ENCODE measurements around the gene NECTIN1.

NECTIN1 gene

DNA sequence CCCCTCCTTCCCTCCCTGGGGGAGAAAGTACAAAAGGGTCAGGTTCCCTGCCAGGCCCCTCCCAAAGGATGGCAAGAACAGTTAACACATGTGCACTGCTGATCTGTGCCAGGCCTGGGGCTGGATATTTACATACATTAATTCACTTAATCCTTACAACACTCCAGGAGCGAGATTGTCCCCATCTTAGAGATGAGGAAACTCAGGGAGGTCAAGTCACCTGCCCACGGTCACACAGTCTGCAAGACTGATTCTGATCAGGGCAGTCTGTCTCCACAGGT lies 36.5 kb downstream of the NECTIN1 start:
- TF ChIP-seq, protein P1, sequence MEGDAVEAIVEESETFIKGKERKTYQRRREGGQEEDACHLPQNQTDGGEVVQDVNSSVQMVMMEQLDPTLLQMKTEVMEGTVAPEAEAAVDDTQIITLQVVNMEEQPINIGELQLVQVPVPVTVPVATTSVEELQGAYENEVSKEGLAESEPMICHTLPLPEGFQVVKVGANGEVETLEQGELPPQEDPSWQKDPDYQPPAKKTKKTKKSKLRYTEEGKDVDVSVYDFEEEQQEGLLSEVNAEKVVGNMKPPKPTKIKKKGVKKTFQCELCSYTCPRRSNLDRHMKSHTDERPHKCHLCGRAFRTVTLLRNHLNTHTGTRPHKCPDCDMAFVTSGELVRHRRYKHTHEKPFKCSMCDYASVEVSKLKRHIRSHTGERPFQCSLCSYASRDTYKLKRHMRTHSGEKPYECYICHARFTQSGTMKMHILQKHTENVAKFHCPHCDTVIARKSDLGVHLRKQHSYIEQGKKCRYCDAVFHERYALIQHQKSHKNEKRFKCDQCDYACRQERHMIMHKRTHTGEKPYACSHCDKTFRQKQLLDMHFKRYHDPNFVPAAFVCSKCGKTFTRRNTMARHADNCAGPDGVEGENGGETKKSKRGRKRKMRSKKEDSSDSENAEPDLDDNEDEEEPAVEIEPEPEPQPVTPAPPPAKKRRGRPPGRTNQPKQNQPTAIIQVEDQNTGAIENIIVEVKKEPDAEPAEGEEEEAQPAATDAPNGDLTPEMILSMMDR (IDR thresholded peaks at IDR 0.05; ENCODE audit: insufficient read depth, low read length, missing control alignments) = no peak
- no peak overlapping the region for H3K4me3 ChIP-seq (ENCODE audit: low read depth, low read length)
- ChIA-PET POLR2A (no interaction called here), CTCF (interaction anchor here (2.2 to 2.8 kb wide), 2 partner anchors 37 to 415 kb away, joined by 10 to 15 read pairs; partner anchors contain the start of gene NECTIN1)
- no peak for DNase-seq (ENCODE audit: low read depth, low spot score)

DNA sequence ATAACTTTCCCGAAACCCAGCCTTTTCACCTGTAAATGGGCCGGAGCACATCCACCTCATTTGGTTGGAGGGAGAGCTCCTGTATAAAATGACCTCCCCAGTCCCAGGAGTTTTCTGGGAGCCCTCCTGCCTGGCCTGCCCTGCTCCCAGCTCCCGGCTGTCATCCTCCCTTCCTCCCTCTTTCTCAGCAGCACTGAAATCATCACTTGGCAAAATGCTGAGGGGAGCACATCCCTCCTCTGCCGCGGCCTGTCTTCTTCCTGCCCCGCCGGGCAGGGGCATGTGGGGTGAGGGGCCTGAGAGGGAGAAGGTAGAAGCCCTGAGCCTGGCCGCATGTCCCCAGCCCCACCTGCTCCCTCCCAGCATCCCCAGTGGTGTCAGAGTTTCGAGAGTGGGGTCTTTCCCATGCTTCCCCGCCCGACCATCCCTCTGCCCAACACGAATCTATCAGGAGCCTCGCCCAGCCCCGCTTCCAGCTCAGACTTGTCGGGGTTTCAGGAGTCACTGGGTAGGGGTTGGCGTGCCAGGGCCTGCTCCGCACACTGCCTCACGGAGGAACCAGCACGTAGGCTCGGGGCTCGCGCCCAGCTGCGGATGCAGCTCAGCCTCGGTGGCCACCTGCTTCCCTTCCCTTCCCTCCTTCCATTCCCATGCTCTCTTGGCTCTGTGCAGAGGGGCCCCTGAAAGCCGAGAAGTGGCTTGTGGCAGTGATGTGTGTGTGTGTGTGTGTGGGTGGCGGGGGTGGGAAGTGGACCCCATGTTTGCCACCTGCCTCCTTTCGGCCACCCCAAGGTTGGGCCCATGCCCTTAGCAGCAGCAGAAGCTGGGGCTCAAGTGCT lies 37.1 kb downstream of the NECTIN1 start:
- H3K4me3 ChIP-seq (ENCODE audit: low read depth, low read length) = no peak overlapping the region
- no peak for DNase-seq (ENCODE audit: low read depth, low spot score)
- ChIA-PET CTCF (interaction anchor here (1.2 to 2.1 kb wide), 3 partner anchors 9 to 416 kb away, joined by 4 to 11 read pairs (median 5); partner anchors contain the start of gene NECTIN1), POLR2A (no interaction called here)
- TF ChIP-seq, protein P1 (IDR thresholded peaks at IDR 0.05; ENCODE audit: insufficient read depth, low read length, missing control alignments) = no peak

DNA sequence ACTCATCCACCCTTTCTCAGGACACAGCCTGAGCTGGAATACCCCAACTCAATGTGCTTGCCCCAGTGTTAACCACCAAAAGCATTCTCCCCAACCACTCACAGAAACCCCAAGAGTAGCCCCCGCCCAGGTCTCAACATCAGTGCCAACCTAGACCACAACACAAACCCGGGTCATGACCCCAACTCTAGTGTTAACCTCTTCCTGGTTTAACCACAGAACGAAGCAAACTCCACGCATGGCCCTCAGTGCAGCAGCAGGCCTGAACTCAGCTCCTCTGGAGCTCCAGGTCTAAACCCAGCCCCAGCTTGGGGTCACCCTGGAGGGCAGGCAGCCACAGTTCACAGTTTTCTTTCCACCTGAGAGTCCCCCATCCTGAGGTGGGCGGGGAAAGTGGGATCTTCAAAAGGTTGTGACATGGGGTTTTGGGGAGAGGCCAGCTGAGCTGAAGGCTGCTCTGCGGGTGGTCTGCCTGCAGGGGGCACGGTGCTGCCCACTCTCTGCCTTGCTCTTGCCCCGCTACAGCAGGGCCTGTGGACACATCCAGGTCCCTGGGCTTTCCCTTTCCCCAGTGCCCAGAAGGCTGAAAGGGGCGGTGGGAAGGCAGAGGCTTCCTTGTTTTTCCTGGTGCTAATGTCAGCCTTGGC lies 37.9 kb downstream of the NECTIN1 start:
- ChIA-PET CTCF (interaction anchor here (0.9 to 2.1 kb wide), 5 partner anchors 9 to 417 kb away, joined by 3 to 11 read pairs (median 4); partner anchors contain the start of gene NECTIN1), POLR2A (no interaction called here)
- DNase-seq (ENCODE audit: low read depth, low spot score) = no peak

DNA sequence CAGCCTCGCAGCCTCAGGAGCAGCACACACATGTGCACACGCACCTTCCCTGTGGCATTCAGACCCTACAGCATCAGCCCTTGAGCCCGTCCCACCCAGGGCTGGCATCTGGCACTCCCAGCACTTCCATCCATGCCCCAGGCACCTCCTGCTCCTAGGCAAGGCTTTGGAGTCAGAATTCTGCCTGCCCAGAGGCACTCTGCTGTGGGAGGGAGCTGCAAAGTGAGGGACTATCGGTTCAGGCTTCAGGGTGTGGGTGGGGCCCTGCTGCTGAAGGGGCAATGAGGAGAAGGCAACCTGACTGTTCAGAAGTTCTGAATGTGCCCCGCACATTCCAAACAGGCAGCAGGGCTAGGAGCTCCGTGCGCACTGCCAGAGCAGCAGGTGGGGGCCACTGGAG lies 39.7 kb downstream of the NECTIN1 start:
- DNase-seq (ENCODE audit: low read depth, low spot score) = no peak
- TF ChIP-seq, protein P1 (IDR thresholded peaks at IDR 0.05; ENCODE audit: insufficient read depth, low read length, missing control alignments) = no peak
- POLR2A ChIA-PET = no interaction called here
- CTCF ChIA-PET = interaction anchor here (1.0 to 1.5 kb wide), 3 partner anchors 13 to 419 kb away, joined by 3 to 4 read pairs (median 3); partner anchors contain the start of gene NECTIN1
- H3K4me3 ChIP-seq (ENCODE audit: low read depth, low read length) = no peak overlapping the region

More for the DNA sequence above, 37.9 kb downstream of the NECTIN1 start:
- TF ChIP-seq, protein P1 (IDR thresholded peaks at IDR 0.05; ENCODE audit: insufficient read depth, low read length, missing control alignments) = no peak
- H3K4me3 ChIP-seq (ENCODE audit: low read depth, low read length) = no peak overlapping the region

DNA sequence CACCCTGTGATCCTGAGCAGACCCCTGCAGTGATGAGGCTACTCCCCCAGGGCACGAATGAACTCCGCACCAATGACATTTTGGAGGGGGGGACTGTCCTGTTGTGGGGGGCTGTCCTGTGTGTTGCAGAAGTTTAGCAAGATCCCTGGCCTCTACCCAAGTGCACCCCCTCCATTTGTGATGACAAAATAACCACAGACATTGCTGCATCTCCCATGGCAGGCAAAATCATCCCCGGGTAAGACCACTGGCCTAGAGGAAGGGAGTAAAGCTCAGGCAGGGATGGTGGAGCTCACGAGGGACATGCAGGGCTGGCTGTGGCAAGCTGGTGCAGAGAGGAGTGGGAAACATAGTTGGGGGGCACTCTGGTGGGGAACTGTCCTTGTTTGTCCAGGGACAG lies 40.6 kb downstream of the NECTIN1 start:
- H3K4me3 ChIP-seq (ENCODE audit: low read depth, low read length) = no peak overlapping the region
- ChIA-PET CTCF (interaction anchor here (1.0 to 1.2 kb wide), 2 partner anchors 41 kb away, joined by 3 to 6 read pairs; partner anchors contain the start of gene NECTIN1), POLR2A (no interaction called here)
- DNase-seq (ENCODE audit: low read depth, low spot score) = no peak
- TF ChIP-seq, protein P1 (IDR thresholded peaks at IDR 0.05; ENCODE audit: insufficient read depth, low read length, missing control alignments) = no peak
